Thoracic aorta (tissue), 2 donors: ENCODE data around the gene GPHB5. TPM values are rescaled to one million over a fixed set of nuclear protein-coding genes. Genes with fewer than 3 reads are reported as not detected.
A peak's percentile ranks its signal among the peaks of the same experiment; 100 is the strongest.

ENCODE experiments used
- ATAC-seq: fragments of 150-250 bp; one replicate; pipeline ENCODE4 v1.8.0; 2017; ENCODE audit warnings: low read depth; ENCODE audit not compliant: insufficient number of reproducible peaks, low FRiP score
- DNase-seq: peaks from one replicate; pipeline ENCODE4 v3.0.0-alpha.2; 2020; ENCODE audit warnings: low spot score
- H3K27ac ChIP-seq, 2 donors: fragments of 200-600 bp; sonication (generic); 1 replicate in 1 of 2; 2 replicates in 1 of 2; pipeline ENCODE4 v1.5.1; 2016; ENCODE audit warnings: mild to moderate bottlenecking in 2 of 2, moderate library complexity in 2 of 2
- H3K27me3 ChIP-seq: fragments of 200-600 bp; sonication (generic); replicated peaks from 2 replicates; pipeline ENCODE4 v1.6.0; 2016; ENCODE audit warnings: mild to moderate bottlenecking; ENCODE audit not compliant: insufficient read depth
- H3K36me3 ChIP-seq: fragments of 200-600 bp; sonication (generic); one replicate; pipeline ENCODE4 v1.5.1; 2016
- H3K4me1 ChIP-seq, 2 donors: fragments of 200-600 bp; sonication (generic); 1 replicate in 1 of 2; 2 replicates in 1 of 2; pipeline versions ENCODE4 v1.5.1 to v1.6.0; 2016; ENCODE audit warnings: low read depth in 2 of 2, mild to moderate bottlenecking in 1 of 2; ENCODE audit not compliant: control insufficient read depth in 1 of 2
- H3K4me3 ChIP-seq: fragments of 200-600 bp; sonication (generic); 2 replicates; pipeline ENCODE4 v1.5.1; 2016; ENCODE audit warnings: mild to moderate bottlenecking
- H3K9me3 ChIP-seq: fragments of 200-600 bp; sonication (generic); 2 replicates; pipeline ENCODE4 v1.5.1; 2016
- total RNA-seq, 2 donors: library from RNA; depleted of rRNA; stranded (reverse); fragments of >200 nt; gene quantifications; one replicate each; pipeline versions ENCODE4 v1.1.0 to v1.2.3, GENCODE V29; 2016
- TF ChIP-seq, protein P1 (sequence below): fragments of 200-600 bp; sonication (generic); IDR thresholded peaks from one replicate; pipeline ENCODE4 v1.5.1; 2019; ENCODE audit warnings: antibody characterized with exemption

GPHB5 gene
- total RNA-seq, 2 donors from 2014 or later, result not detected

DNA sequence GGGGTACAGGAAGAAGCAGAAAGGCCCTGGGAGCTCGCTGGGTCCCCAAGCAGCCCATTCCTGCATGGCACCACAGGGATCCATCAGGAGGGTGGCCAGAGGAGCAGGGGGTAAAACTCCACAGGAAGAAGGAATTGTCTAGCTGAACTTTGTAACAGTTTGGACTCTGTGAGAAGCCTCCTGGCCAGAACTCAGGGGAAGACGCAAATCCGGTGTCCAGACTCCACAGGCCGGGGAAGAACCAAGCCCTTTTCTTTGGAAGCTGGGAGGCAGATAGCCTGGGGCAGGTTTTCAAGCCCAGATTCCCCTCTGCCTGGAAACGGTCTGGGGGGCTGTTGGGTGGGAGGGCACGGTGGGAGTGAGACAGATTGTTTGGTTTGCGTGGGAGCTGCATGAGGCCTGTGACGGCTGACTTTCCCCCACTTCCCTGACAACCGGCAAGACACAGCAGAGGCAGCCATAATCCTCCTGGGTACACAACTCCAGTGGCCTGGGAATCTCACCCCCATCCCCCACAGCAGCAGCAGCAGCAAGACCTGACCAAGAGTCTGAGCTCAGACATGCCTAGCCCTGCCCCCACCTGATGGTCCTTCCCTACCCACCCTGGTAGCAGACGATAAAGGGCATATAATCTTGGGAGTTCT is 16.7 kb downstream of the GPHB5 start:
- Histone ChIP-seq H3K27ac (no peak overlapping the region), H3K9me3 (no peaks in the 10 kb centered on the region), H3K4me3 (no peak overlapping the region), H3K4me1 (no peaks in the 10 kb centered on the region), H3K27me3 (no peaks in the 10 kb centered on the region), H3K36me3 (no peaks in the 10 kb centered on the region)
- no peak for DNase-seq
- TF ChIP-seq, protein P1, sequence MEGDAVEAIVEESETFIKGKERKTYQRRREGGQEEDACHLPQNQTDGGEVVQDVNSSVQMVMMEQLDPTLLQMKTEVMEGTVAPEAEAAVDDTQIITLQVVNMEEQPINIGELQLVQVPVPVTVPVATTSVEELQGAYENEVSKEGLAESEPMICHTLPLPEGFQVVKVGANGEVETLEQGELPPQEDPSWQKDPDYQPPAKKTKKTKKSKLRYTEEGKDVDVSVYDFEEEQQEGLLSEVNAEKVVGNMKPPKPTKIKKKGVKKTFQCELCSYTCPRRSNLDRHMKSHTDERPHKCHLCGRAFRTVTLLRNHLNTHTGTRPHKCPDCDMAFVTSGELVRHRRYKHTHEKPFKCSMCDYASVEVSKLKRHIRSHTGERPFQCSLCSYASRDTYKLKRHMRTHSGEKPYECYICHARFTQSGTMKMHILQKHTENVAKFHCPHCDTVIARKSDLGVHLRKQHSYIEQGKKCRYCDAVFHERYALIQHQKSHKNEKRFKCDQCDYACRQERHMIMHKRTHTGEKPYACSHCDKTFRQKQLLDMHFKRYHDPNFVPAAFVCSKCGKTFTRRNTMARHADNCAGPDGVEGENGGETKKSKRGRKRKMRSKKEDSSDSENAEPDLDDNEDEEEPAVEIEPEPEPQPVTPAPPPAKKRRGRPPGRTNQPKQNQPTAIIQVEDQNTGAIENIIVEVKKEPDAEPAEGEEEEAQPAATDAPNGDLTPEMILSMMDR, result no peak
- ATAC-seq, result no peak

- Histone ChIP-seq H3K4me1 (peaks cover 0 to 5% of the 10 kb centered on the region in 2 donors), H3K27me3 (no peaks in the 10 kb centered on the region), H3K4me3 (no peak overlapping the region), H3K36me3 (no peaks in the 10 kb centered on the region), H3K9me3 (no peaks in the 10 kb centered on the region), H3K27ac (no peak overlapping the region)
- ATAC-seq (no peak), DNase-seq (no peak)
- TF ChIP-seq, protein P1, result no peak
Observed at GRCh38 chr14:63300854-63301253, 17.9 kb downstream of the GPHB5 start.

DNA sequence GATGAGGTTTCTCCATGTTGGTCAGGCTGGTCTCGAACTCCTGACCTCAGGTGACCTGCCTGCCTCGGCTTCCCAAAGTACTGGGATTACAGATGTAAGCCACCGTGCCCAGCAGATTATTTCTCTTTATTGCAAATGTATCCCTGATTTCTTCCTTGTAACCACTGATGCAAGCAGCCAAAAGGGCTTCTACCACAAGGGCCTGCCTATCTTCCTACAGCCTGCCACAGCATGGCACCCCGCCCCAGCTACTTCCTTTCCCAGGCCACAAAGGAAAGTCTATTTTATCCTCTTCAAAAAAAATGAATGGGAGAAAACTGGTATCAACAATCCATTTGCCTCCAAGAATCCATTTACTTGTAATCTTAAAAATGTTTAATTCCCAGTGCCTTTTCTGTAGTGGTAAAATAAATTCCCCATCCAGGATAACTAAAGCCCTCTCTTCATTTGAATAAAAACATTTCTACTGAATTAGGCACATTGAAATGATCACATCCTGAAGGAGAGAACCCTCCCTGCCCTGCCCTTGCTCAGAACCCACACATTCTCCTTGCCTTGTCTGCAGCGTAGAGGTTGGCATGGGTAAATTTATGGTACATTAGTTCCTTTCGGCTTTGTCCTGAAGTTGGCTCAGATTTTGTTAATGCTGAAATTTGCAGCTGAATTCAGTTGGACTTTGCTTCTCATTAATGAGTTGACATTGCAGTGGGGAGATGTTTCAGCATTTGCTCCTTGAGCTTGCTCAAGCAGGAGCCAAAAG is 19.2 kb downstream of the GPHB5 start:
- DNase-seq (no peak), ATAC-seq (no peak)
- H3K4me1 ChIP-seq, result peaks cover 0 to 5% of the 10 kb centered on the region in 2 donors
- H3K36me3 ChIP-seq, result no peaks in the 10 kb centered on the region
- H3K4me3 ChIP-seq, result no peak overlapping the region
- no peak overlapping the region for H3K27ac ChIP-seq
- H3K9me3 ChIP-seq, result no peaks in the 10 kb centered on the region
- TF ChIP-seq, protein P1, result no peak
- H3K27me3 ChIP-seq, result no peaks in the 10 kb centered on the region

- H3K27ac ChIP-seq, result no peak overlapping the region
- H3K9me3 ChIP-seq, result no peaks in the 10 kb centered on the region
- TF ChIP-seq, protein P1, result no peak
- H3K4me3 ChIP-seq, result no peak overlapping the region
- ATAC-seq (no peak), DNase-seq (no peak)
- peaks cover 0 to 5% of the 10 kb centered on the region in 2 donors for H3K4me1 ChIP-seq
- no peaks in the 10 kb centered on the region for H3K36me3 ChIP-seq
- H3K27me3 ChIP-seq, result no peaks in the 10 kb centered on the region
Observed at GRCh38 chr14:63297372-63298063, 21.2 kb downstream of the GPHB5 start.

- ATAC-seq, result peak; percentile 51
- no peak for DNase-seq
- H3K27me3 ChIP-seq, result no peaks in the 10 kb centered on the region
- peaks cover 0 to 5% of the 10 kb centered on the region in 2 donors for H3K4me1 ChIP-seq
- no peaks in the 10 kb centered on the region for H3K36me3 ChIP-seq
- no peaks in the 10 kb centered on the region for H3K9me3 ChIP-seq
- peak overlapping the region; percentile 64 for H3K4me3 ChIP-seq
- TF ChIP-seq, protein P1, result no peak
- H3K27ac ChIP-seq, result peak overlapping the region; percentile 64 to 82
Observed at GRCh38 chr14:63296060-63296563, 22.6 kb downstream of the GPHB5 start.
